ENCODE results near the gene REPIN1.

Gene REPIN1

GRCh38 chr7:150337659-150338081 is 31.0 kb upstream of the REPIN1 start:
- DNase-seq: no peak

DNA sequence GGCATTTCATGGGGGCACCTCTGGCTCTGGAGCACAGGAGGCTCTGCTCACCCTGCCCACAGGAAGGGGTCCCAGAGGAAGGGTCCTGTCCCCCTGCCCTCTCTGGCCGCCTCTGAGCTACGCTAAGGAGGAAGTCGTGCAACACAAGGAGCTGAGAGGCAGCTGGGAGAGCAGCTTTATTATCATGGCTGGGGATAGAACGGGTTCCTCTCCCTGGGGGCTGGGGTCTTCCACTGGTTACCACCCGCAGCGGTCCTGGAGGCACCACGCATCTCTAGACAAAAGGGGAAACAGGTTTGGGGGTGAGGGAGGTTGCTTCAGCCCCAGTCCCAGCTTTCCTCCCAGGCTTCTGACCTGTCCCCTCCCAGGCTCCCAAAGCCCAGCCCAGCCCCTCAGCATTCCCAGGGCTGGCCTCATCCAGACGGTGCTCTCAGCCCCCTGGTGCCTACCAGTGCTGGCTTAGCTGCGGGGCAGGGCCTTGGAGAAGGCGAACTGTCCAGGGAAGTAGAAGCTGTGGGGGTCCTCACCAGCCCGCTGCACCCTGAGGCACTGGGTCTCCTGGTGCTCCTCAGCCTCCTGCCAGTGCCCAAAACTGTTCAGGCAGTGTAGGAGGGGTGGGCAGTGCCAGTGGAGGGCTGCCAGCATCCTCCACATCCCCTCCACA is 30.3 kb upstream of the REPIN1 start:
- DNase-seq: no peak

GRCh38 chr7:150339409-150339809 is 29.2 kb upstream of the REPIN1 start:
- DNase-seq: no peak

GRCh38 chr7:150340024-150340749 is 28.4 kb upstream of the REPIN1 start:
- no peak for DNase-seq

DNA sequence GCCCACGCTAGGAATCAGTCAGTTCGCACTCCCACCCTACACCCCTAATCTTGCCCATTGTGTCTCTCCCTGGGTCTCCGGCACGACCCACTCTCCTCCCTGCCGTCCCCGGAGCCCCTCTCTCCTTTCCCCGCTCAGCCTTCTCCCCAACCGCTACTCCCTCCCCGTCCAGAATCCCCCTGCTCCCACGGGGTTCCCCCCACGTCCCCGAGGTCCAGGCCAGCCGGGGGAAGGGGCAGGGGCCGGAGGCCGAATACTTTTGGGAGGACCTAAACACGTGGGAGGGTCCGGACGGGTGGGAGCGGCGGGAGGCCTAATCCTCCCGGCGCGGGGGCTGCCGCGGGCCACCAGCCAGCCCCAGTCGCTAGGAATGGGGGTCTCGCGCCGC is 27.8 kb upstream of the REPIN1 start:
- DNase-seq: no peak

- no peak for DNase-seq
Measured at GRCh38 chr7:150341263-150342120, 27.1 kb upstream of the REPIN1 start, which contains the start of gene RARRES2. Gene RARRES2, minus strand, starts transcription at chr7:150341629. Its CDS starts 1,020 bp downstream, at chr7:150340609.

DNA sequence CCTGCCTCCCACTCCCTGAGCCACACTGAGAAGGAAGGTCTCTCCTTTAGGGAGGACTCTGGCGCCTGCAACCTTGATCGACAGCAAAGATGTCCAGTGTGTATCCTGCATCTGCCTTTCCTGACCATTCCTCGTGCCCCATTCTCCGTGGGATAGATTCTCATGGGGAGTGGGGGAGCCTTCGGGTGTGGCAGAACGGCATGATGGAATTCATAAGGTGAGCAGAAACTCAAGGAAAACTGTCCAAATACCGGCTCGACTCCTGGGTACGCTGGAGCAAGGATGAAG is 26.6 kb upstream of the REPIN1 start:
- DNase-seq: no peak

GRCh38 chr7:150343225-150343624 is 25.4 kb upstream of the REPIN1 start:
- DNase-seq: no peak

DNA sequence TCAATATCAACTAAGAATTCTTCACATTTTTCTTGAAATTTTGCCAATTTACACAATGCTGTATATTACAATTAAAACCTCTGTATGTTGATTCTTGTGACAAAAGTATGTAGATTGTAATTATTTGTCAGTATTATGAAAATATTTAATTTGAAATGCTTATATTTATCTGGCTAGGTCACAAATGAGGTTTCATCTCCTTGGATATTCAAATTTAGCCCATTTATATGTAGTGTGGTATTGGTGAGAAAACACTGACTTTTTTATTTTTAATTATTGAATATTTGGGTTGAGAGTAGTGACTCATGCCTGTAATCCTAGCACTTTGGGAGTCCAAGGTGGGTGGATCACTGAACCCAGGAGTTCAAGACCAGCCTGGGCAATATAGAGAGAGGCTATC is 24.3 kb upstream of the REPIN1 start:
- DNase-seq: no peak

DNA sequence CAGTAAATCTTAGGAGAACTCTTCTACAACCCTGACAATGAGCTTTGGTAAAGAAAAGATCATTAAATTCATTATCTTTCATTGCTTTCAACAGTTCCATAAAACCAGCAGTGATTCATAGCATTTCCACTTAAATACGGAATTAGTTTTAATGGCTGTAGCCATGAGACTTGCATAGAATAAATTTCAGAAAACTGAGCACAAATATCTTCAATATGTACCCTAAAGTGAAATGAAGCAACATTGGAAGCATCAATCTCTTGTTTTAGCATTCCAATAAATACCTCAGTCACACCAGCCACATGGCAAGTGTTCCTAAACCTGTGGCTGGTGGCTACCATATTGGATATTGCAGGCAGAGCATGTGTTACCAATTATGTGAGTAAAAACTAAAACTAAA is 23.6 kb upstream of the REPIN1 start:
- no peak for DNase-seq

DNA sequence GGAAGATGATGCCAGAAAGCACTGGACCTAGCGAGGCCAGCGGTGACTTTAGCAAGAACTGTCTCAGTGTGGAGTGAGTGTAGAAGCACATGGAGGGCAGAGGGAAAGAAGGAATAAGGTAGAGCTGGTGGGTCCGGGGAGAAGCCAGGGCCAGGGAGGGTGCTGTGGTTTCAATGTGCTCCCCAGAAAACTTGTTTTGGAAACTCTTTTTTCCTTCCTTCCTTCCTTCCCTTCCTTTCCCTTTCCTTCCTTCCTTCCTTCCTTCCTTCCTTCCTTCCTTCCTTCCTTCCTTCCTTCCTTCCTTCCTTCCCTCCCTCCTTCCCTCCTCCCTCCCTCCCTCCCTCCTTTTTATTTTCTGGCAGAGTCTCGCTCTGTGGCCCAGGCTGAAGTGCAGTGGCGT is 21.7 kb upstream of the REPIN1 start:
- DNase-seq: no peak

DNA sequence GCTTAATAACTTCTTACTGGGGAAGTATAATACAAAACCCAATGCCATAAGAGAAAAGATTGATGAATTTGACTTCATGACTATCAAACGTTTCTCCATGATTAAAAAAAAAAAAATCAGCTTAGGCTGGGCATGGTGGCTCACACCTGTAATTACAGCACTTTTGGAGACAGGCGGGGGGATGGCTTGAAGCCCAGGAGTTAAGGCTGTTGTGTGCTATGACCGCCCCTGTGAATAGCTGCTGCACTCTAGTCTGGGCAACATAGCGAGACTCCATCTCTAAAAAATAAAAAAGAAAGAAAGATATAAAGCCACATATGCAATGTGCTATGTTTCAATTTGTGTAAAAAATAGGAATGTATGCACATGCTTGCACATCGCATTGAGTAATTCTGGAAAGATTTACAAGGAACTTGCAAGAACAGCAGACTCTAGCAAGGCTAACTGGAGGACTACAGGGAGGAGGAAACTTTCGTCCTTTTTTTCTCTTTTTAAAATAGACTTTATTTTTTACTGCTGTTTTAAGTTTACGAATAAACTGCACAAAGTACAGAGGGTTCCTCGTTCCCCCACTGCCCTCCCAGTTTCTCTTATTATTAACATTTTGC is 16.9 kb upstream of the REPIN1 start:
- no peak for DNase-seq

DNA sequence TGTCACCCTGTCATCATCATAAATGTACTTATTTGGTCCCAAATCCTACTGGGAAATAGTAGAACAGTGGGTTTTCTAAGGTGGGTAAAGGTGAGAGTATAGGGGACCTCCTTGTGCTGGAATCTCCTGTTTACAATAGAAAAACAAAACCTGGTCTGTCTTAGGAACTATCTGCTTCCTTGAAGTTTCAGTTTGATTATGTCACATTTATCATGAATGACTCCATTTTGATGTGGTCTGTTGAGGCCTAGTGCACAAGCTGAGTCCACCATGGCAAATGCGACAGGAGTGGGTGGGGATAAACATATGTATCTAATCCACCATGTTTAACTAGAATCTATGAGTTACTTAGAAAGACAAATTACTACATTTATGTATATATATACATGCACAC is 13.0 kb upstream of the REPIN1 start:
- DNase-seq: no peak

DNA sequence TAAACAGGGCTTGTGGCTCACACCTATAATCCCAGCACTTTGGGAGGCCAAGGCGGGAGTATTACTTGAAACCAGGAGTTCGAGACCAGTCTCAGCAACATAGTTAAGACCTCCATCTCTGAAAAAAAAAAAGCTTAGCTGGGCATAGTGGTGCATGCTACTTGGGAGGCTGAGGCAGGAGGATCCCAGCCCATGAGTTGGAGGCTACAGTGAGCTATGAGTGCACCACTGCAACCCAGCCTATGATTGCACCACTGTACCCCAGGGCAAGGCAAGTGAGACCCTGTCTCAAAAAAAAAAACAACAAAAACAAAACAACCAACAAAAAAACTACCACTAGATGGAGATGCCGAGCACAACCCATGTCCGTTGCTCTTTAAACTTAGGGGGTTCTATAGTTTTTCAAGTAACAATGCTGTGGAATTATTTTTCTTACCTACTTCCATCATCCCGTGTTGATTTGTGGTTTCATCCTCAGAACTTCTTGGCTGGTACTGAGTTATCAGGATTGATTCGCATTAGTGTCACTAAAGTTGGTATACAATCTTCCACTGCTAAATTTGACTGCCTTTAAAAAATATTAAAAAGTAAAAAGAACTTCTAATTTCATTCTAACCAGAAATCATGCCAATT is 12.2 kb upstream of the REPIN1 start:
- no peak for DNase-seq

- no peak for DNase-seq
Measured at GRCh38 chr7:150357270-150357669, 11.4 kb upstream of the REPIN1 start.

DNA sequence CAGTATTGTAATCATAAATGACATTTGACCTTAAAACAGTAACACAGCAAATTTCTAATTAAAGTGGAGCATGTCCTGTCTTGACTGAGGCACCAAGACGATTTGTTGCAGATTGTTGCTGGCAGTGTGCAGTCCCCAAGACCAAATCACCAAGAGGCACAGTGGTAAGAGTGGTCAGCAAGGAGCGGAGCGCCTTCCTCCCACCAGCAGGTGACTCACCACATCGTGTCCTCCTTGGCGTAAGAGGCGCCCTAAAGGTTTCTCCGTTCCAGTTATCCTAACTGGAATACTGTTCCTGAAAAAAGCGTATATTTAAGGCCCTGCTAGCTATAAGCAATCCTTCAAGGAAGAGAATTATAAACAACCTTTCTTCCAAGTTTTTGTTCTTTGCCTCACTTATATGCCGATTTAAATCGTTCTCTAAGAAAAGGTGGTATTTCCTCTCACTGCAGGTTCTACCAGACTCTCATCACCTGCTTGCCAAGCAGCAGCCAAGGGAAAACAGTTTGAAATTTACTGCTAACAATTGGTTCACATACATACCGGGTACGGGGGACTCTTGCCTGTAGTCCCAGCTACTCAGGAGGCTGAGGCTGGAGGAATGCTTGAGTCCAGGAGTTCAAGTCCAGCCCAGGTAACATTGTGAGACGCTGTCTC is 10.7 kb upstream of the REPIN1 start:
- no peak for DNase-seq

GRCh38 chr7:150358433-150358832 is 10.2 kb upstream of the REPIN1 start:
- DNase-seq: no peak

DNA sequence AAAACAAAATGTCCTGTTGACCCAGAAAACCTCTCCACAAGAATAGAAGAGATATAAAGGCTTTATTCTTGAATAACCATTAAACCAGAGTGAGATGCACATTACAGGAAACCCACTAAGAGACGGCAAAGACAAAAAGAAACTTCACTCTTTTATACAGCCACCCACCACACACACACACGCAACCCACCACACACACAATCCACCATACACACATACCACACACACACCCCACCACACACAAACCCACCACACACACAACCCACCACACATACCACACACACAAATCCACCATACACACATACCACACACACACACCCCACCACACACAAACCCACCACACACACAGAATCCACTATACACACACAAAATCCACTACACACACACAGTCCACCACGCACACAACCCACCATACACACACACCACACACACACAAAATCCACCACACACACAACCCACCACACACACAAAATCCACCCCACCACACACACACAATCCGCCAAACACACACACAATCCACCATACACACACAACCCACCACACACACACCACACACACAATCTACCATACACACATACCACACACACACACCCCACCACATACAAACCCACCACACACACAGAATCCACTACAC is 9.5 kb upstream of the REPIN1 start:
- no peak for DNase-seq

GRCh38 chr7:150359622-150360362 is 8.8 kb upstream of the REPIN1 start:
- DNase-seq: no peak

DNA sequence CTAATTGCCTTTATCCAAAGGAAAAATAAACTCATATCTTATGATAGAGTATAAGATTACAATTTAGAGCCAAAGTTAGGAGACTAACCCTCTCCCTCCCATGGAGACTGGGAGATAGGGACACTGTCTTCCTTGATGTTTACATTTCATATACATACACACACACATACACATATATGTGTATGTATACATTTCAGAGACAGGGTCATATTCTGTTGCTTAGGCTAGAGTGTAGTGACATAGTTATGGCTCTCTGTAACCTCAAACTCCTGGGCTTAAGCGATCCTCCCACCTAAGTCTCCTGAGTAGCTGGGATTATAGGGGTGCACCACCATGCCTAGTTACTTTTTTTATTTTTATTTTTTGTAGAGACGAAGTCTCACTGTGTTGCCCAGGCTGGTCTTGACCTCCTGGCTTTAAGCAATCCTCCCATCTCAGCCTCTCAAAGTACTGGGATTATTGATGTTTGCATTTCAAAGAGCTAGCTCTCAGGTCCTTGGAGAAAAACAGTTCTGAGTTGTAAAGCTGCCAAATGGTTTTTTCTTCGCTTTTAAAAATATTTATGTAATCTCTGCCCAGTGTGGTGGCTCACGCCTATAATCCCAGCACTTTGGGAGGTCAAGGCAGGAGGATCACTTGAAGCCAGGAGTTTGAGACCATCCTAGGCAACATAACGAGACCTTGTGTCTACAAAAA is 8.1 kb upstream of the REPIN1 start:
- DNase-seq: no peak

DNA sequence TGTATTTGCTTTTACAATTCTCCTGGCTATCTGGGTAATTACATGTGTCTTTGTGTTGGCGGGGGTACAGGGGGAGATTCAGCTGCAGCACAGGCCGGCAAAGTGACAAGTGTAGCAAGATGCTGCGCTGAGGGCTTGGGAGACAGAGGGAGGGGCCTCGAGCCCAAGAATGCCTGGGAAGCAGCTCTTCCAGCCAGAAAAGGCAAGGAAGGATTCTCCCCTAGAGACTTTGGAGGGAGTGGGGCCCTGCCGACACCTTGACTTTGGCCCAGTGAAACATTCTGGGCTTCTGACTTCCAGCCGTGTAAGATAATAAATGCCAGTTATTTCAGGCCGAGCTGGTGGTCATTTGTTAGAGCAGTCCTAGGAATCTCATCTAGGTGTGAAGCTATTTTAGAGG is 7.2 kb upstream of the REPIN1 start:
- DNase-seq: no peak
